ENCODE data around the gene AKAP13.
"Not testable (repeated sequence)": the region's sequence is repeated elsewhere in the genome, so short reads cannot be mapped to it uniquely, and the experiment has no call there.

Gene AKAP13

DNA sequence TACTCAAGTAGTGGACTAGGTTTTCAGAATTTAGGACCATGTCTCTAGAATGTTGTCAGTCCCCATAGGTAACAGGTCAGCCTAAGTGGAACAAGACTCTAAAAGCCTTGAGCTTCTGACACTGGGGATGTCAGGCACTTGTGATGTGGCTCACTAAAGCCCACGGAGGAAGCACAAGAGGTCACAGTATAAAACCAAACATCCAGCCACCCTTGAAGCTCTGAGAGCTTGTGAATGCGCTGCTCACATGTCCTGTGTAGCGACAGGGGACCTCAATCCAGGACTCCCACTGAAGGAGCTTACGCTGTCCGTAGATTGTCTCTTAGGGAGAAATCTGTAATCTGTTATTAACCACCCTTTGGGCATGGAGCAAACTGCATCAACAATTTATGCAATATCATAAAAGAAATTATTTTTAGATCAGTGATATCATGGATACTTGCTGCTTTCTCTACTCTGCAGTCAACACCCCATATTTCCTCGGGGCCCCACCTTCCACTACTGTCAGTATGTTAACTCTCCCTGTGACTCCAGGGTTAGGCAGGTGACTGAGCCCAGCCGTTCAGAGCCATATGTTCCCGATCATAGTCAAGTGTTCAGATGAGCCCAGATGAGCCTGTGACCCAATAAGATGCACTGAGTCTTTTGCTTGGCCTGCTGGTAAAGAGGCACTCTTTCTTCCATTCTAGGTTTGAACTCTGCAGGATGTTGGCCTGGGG, 32.2 kb upstream of the AKAP13 start:
- peak; percentile 4 to 74 for DNase-seq

DNA sequence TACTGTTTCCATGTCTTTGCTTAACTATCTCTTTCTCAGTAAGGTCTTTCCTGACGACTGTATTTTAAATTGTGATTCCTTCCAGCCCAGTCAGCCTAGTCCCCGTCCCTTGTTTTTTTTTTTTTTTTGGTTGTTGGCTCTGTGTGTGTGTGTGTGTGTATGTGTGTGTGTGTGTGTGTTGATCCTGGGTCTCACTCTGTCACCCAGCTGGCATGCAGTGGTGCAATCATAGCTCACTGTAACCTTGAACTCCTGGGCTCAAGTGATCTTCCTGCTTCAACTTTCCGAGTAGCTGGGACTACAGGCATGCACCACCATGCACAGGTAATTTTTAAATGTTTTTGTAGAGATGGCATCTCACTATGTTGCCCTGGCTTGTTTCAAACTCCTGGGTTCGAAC, 31.3 kb upstream of the AKAP13 start:
- not testable (repeated sequence) for DNase-seq

DNA sequence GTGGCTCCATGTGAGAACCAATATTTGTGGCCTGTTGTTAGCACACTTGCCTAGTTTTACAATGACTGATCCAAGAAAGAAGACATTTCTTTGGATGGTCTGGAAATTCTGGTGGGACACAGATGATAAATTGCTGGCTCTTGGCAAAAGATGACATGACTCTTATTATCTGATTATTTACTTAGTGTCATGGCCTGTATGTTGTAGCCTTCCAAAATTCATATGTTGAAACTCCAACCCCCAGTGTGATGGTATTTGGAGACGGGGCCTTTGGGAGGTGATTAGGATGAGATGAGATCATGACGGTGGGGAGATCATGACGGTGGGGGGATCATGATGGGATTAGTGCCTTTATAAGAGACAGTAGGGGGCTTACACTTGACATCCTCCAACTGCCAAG, 30.0 kb upstream of the AKAP13 start:
- no peak for DNase-seq

DNA sequence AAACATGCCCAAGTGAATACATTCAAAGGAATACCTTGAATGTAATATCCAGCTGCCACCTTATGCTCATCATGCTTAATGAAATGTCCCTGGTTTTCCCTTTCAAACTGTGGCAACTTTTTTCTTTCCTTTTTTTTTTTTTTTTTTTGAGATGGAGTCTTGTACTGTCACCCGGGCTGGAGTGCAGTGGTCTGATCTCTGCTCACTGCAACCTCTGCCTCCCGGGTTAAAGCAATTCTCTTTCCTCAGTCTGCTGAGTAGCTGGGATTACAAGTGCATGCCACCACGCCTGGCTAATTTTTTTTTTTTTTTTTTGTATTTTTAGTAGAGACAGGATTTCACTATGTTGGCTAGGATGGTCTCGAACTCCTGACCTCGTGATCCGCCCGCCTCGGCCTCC, 28.9 kb upstream of the AKAP13 start:
- DNase-seq: not testable (repeated sequence)

DNA sequence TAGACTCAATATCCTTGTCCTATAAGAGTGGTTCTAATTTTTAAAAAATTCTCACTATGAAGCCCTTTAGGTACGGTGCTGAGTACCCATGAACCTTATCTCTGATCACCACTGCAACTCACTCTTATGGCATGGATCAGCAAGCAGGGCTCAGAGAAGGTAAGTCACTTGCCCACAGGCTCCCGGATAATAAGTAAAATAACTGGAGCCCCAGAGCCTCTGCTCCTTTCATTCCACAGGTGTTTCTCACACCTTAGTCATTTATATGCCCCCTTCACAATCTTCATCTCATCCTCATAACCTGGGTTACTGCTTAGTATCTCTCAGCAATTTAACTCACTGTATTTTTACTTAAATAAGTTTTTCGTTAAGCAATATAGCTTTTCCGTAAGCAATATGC, 28.4 kb upstream of the AKAP13 start:
- no peak for DNase-seq

DNA sequence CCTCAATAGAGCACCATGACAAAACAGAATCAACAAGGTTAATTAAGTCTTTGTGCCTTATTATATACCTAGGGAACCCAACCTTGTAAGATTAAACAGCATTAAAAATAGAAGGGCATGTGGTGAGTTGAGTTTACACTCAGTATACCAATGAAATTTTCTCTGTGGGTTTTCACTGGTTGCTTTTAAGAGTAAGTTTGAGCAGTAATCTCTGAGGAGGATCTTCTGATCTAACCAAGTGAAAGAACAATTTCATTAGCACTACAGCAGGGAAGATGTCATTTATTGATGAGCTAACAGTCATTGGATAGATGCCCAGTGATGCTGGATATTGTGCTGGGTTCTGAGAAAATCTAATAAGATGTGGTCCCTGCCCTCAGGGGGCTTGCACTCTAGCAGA, 26.9 kb upstream of the AKAP13 start:
- no peak for DNase-seq

DNA sequence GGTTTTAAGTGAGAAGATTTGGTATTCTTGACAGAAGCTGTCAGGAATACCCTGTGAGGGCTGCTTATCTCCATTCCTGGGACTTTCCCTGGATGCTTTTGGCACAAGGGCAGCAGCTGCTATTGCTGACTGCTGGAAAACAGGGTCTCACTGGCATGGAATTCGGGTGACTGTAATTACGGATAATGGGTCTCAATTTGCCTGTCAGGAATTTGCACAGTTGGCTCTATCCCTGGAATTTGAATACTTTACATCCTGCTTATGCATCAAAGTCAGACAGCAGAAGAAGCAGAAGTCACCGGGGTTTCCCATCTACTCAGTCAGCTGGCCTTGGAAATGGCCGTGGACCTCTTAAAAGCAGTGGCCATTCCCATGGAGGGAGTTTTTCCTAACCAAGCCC, 25.9 kb upstream of the AKAP13 start:
- peak; percentile 42 to 59 for DNase-seq

DNA sequence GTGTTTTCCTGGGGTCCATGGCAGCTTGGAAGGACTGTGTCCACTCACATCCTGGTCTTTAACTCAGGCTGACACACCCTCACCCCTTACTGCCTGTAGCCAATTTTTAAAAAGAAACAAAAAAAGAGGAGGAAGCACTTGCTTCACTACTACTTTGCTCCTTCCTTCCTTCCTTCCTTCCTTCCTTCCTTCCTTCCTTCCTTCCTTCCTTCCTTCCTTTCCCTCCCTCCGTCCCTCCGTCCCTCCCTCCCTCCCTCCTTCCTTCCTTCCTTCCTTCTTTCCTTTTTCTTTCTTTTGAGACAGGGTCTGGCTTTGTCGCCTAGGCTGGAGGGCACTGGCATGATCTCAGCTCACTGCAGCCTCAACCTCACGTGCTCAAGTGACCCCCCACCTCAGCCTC, 25.5 kb upstream of the AKAP13 start:
- DNase-seq: no peak

DNA sequence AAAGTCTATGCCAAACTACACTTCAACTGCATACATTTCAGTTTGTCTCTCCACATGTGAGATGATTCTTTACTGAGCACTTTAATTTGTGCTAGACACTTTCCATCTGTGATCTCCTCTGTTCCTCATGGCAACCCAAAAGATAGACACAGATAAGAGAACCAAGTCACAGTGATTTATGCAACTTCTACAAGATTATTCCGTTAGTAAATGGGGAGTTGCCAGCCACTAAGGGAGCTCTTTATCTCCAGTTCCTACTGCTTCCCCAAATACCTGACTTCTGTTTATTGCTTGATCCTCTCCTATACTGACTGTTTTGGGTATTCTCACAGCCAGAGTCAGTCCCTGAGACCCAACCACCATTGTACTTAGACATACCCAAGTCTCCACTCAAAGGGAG, 24.1 kb upstream of the AKAP13 start:
- no peak for DNase-seq

DNA sequence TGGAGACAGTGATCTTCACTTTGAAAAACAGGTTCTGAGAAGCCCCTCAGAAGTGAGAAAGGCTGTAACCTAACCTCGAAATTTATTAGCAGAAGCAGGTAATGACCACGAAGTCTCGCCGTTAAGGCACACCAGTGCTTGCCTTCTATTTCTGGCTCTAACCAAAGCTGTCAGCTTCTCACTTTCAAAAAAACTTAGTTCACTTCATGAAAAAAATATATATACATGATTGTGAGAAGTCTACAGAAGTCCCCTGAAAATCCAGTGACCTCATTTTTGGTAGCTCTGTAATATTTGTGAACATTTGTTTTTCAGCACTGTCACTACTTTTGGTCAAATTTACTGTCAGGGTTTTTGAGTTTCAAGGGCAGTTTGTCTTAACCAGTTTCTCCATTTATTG, 19.1 kb upstream of the AKAP13 start:
- no peak for DNase-seq

DNA sequence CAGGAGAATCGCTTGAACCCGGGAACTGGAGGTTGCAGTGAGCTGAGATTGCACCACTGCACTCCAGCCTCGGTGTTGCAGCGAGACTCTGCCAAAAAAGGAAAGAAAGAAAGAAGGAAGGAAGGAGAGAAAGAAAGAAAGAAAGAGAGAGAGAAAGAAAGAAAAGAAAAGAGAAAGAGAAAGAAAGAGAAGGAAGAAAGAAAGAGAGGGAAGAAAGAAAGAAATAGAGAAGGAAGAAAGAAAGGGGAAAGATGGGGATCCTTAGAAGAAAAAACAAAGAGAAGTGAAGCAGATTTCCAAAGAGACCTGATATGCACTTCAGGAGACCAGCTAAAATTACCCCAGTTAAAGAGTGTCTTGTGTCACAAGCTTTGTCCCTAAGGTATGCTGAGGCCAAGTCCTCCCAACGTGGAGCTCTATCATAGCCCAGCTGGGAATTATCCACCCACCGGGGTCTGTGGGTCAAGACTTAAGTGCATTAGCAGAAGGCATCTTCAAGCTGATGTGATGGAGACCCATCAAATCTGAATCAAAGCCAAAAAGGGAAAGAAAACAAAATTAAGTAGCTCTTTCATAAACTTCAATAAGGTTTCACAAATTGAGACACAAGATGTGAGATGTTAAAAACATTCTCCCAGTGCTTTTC, 17.8 kb upstream of the AKAP13 start:
- no peak for DNase-seq

DNA sequence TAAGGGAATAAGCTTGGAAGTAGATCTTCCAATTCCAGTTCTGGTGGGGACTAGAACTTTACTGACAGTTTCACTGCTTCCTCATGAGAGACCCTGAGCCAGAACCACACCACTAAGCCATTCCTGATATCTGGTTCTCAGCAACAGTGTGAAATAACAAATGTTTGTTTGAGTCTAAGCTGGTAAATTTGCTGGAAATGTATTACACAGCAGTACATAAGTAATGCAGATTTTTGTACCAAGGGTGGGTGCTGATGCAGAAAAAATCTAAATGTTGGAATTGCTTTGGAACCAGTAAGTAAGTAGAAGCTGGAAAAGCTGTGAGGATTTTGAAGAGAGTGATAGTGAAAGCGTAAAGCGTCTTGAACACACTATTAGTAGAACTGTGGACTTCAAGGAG, 14.4 kb upstream of the AKAP13 start:
- no peak for DNase-seq

DNA sequence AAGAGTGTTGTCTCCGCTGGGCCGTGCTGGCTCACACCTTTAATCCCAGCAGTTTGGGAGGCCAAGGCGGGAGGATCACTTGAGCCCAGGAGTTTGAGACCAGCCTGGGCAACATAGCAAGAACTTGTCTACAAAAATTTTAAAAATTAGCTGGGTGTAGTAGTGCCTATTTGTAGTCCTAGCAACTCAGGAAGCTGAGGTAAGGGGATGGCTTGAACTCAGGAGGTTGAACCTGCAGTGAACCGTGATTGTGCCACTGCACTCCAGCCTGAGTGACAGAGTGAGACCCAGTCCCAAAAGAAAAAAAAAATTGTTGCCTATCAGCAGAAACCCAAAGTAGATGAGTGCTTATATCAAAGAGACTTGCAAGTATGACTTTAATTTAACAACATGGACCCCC, 12.7 kb upstream of the AKAP13 start:
- DNase-seq: no peak

DNA sequence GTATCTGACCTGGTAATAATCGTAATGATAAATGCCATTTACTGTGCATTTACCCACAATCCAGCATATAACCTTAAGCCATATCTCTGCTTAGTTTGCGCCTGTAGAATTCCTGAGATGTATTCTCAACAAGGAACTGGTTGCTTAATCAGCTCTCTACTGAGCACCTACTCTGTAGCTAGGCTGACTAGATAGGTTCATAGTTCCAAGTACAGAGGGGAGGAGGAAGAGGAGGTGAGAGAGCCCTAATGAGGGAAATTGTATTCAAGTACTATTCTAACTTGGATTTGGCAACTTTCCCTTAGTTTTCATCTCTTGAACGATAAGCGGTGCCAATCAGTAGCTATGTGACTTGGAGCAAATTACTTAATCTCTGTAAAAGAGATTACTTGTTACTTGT, 5.6 kb upstream of the AKAP13 start:
- no peak for DNase-seq

DNA sequence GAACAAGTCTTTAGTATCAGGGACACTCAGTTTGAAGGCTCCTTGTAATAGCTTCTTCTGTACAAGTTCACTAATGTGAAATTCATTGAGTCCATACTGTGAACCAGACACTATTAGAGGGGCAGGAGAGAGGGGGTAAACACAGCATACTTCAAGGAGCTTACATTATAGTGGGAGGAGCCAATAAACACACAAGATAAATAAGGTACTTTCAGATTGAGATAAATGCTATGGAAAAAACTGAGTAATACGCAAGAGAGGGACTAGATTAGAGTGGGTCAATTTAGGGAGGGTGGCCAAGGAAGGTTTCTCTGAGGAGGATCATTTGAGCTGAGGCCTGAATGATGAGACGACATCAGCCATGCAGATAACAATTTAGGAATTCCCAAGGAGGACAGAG, 3.1 kb upstream of the AKAP13 start:
- DNase-seq: no peak

DNA sequence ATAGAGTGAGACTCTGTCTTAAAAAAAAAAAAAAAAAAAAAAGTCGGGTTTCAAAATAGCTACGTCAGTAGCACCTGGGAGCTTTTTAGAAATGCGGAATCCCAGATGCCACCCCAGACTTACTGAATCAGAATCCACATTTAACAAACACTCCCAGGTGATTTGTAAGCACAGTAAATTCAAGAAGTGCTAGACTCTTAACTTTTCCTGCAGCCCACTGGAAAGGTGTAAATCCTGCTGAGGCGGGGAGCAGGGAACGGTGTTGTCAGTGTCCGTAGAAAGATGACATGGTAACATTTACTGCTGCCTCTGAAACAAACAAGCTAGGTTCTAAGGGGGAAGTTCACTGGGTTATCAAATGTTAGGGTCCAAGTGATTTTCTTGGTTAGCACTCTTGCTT, 2.4 kb upstream of the AKAP13 start:
- DNase-seq: no peak

DNA sequence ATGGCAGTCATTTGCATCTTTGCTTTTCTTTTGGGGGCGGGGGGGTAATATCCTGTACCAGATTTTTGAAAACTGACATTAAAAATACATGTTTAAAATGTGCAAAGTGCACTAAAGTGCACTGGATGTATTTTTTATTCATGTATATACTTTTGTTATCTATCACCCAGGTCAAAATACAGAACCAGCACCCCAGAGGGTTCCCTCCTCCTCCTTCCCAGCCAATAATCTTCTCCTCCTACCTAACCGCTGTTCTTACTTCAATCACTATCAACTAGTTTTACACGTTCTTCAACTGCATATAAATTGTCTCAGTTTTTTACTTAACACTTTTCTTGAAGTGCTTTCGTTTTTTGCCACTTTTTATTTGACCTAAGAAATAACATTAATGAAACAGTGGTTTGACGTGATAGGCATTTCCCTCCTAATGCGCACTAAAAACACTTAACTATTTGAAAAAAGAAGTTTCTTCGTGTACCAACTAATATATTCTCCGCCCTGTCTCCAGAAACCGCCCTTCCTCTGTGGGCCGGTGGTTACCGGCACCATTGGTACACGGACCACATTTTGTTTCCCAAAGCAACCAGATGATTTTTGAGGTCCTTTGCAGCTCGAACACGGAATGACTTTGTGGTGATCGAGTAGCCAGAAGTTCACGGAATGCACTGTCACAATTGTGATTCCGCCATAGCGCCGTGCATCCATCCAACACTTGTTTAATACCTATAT, 836 bp upstream of the AKAP13 start:
- DNase-seq: no peak

DNA sequence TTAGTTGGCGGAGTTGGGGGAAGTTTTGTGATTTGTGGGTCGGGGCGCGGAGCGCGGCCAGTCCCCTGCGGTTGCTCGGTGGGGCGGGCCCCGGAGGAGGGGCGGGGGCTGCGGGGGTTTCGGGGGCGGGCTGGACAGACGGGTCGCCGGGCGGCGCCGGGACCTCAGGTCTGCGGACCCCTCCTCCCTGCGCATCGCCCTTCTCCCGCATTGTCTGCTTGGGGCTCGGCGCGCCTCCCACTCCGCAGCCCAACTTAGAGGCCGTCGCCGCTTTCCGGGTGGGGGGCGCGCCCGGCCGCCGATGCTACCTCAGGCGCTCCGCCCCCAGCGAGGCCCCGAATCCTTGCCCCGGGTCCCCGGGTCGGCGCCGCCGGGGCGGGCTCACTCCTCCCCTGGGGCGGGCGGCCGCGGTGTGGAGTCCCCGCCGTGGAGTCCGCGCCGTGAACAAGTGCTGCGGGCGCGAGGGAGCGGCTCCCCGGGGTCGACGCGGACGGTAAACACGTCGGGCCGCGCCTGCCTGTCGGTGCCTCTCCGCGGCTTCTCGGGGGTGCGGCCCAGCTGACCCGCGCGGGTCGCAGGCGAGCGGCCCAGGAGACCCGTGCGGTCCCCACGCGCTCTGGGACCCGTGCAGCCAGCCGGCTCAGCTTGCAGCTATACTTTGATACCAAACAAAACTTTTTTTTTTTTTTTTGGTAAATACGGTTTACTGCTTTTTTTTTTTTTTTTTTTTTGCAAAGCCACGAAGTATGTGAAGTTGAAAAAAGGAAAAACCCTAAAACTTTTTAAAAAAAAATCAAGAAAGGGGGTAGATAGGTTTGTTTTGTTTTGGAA, 624 bp downstream of the AKAP13 start:
- DNase-seq: peak in 1 of 2 experiments; percentile 77

DNA sequence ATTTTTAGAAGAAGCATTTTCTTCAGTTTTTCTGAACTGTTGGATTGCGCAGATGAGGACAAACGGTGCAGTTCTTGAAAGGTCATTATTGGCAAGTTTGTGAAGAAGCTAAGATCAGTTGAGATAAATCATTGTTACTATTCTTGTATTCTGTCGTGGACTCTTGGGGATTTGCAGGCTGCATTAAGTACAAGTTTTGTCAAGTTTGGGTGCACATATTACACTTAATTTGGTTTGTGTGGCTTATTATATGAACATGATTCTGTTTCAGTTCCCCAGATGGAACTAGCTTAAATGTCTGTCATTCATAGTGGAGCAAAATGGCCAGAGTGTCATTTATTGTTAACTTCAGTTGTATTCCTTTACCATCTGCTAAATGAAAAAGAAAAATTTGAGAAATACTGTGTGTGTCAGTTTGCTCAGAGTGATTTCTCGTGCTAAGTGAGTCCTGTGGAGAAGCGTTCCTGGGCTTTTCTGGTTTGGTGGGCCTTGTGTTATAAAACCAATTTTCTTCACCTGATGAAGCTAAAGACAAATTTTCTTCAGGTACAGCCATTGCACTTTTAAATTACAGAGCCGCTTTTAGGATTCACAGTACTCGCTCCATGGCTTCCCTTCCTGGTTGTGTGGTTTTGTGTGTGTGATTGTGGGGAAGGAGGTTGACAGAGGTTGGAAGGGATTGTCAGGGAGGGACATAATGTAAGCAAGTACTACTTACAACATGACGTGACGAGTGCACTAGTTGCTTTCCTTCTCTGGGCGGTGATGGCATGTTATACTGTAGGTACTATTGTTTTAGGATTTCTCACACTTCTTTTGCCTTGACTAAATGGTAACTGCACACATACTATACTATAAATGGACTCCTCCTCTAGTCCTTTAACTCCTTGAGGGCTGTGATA, 1.7 kb downstream of the AKAP13 start:
- DNase-seq: no peak

DNA sequence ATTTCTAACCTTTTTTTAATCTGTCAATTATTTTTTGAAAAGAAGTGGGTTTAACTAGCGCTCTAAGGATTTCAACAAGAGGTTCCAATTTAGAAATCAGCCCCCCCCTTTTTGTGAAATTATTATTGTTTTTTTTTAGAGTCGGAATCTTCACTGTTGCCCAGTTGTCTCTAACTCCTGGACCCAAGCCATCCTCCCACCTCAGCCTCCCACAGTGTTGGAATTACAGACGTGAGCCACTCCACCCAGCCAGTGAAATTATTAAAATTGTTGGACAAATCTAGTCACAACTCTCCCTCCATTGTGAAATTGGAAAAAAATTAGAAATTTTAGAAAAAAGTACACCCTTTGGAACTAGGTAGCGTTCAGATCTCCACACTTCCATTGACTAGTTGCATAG, 2.5 kb downstream of the AKAP13 start:
- no peak for DNase-seq

DNA sequence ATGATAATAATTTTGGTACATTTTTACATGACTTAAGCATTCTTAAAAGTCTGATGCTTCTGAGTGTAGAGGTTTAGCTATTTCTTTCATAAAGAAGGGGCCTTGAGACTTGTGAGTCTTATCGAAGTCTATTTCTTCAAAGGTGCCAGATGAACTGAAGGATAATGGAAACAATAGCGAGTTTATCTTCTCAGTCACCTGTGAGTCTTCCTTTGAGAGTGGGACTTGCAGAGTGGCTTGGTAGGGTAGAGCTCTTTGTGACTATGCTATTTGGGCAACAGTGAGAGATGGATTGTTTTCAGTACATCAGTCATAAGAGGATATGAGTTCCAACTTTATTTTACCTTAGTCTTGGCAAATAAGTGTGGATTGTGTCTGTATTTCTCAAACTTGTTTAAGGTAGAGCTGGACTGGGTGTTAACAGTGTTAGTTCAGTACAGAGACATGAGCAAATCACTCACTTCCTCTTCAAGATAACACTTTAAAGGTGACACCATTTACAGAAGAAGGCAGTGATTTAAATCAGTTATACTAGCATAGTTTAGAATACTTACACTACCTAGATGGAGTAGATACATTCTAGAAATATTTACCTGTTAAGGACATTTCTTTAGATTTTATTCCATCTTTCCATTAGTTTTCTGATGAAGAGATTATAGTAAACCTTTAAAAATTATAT, 3.2 kb downstream of the AKAP13 start:
- DNase-seq: no peak

DNA sequence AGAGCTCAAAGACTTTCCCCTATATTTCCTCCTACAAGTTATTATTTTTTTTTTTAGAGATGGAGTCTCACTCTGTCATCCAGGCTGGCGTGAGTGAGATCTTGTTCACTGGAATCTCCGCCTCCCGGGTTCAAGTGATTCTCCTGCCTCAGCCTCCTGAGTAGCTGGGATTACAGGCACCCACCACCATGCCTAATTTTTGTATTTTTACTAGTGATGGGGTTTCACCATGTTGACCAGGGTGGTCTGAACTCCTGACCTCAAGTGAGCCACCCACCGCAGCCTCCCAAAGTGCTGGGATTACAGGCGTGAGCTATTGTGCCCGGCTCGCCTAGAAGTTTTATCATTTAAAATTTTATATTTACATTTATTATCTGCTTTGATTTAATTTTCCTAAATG, 5.9 kb downstream of the AKAP13 start:
- no peak for DNase-seq

Measured in NCI-H526 (cell line).